K562 (cell line): ENCODE data around the gene DEPP1. TPM values are rescaled to one million over a fixed set of nuclear protein-coding genes. Genes with fewer than 3 reads are reported as not detected.

Experiments used
- ATAC-seq: fragments of 200-7000 bp; cut with Tn5 transposase; 3 replicates; pipeline ENCODE4 v1.9.1; 2020; ENCODE audit warnings: moderate library complexity
- BruUV-seq: library from RNA; stranded (reverse); fragments of 400-500 nt; replicated peaks from 2 replicates; lab custom pipeline; 2021; lab: Mats Ljungman, UMichigan
- CTCF ChIA-PET: fragments of 300-600 bp; formaldehyde crosslinking; extraction: SDS; loops from one replicate; lab custom pipeline; 2021; ENCODE audit warnings: low intra/inter-chr PET ratio; lab: Yijun Ruan, JAX
- POLR2A ChIA-PET: fragments of 300-600, 350-650 bp; sonication (Branson Sonifier 250); formaldehyde crosslinking; extraction: SDS; loops from one replicate; lab custom pipeline; 2021; ENCODE audit warnings: antibody characterized with exemption, inconsistent platforms; lab: Yijun Ruan, JAX
- DNase-seq, 4 experiments: peaks; one replicate each; pipeline versions ENCODE4 v3.0.0 to v3.0.0-alpha.2; 2011 to 2018; ENCODE audit warnings: low spot score in 3 of 4, mixed read lengths in 3 of 4; ENCODE audit errors: extremely low read depth in 1 of 4
- FAIRE-seq: peaks from 2 replicates; lab custom pipeline; 2011; peaks lifted over from hg19 to GRCh38; lab: Jason Lieb, UNC
- H2AFZ ChIP-seq: 2 replicates; pipeline ENCODE4 v1.6.0; 2011; ENCODE audit warnings: low read depth, low read length, control low read depth, inconsistent platforms
- H3K27ac ChIP-seq: fragments of 200-600 bp; 3 replicates; pipeline ENCODE4 v1.8.0; 2011; ENCODE audit warnings: low read depth, mild to moderate bottlenecking, control low read depth, inconsistent platforms, low read length, moderate library complexity, mixed read lengths; ENCODE audit errors: extremely low read depth
- H3K27me3 ChIP-seq, 2 experiments: fragments of 300-600 bp in 1 of 2; 2 replicates in 1 of 2; 3 replicates in 1 of 2; pipeline versions ENCODE4 v1.6.0 to v1.8.0; 2011; ENCODE audit warnings: inconsistent platforms in 2 of 2, low read length in 2 of 2, mild to moderate bottlenecking in 1 of 2, mixed read lengths in 1 of 2, moderate library complexity in 1 of 2; ENCODE audit not compliant: control insufficient read depth in 2 of 2, insufficient read depth in 2 of 2
- H3K36me3 ChIP-seq: fragments of 300-600 bp; 3 replicates; pipeline ENCODE4 v1.8.0; 2011; ENCODE audit warnings: mild to moderate bottlenecking, low read length, inconsistent platforms; ENCODE audit not compliant: control insufficient read depth, insufficient read depth
- H3K4me1 ChIP-seq, 2 experiments: fragments of 200-600 bp in 1 of 2; replicated peaks in 1 of 2; 2 replicates in 1 of 2; 3 replicates in 1 of 2; pipeline versions ENCODE4 v1.5.1 to v1.8.0; 2011; ENCODE audit warnings: inconsistent platforms in 2 of 2, low read length in 2 of 2, mild to moderate bottlenecking in 1 of 2, mixed read lengths in 1 of 2, moderate library complexity in 1 of 2; ENCODE audit not compliant: control insufficient read depth in 2 of 2, insufficient read depth in 2 of 2
- H3K4me2 ChIP-seq: 2 replicates; pipeline ENCODE4 v1.6.1; 2011; ENCODE audit warnings: low read length, control low read depth, inconsistent platforms, mixed read lengths; ENCODE audit not compliant: insufficient read depth
- H3K4me3 ChIP-seq: fragments of 200-600 bp; sonication (generic), shearing (Covaris generic); 2 replicates; pipeline ENCODE4 v1.5.1; 2016; ENCODE audit warnings: control low read depth, inconsistent platforms
- H3K79me2 ChIP-seq: fragments of 200-600 bp; 3 replicates; pipeline ENCODE4 v1.8.0; 2011; ENCODE audit warnings: low read length, inconsistent platforms; ENCODE audit not compliant: control insufficient read depth, insufficient read depth
- H3K9ac ChIP-seq, 2 experiments: 2 replicates each; pipeline versions ENCODE4 v1.6.0 to v1.6.1; 2011; ENCODE audit warnings: low read depth in 2 of 2, low read length in 2 of 2, control low read depth in 1 of 2, inconsistent platforms in 1 of 2, mild to moderate bottlenecking in 1 of 2, mixed read lengths in 1 of 2; ENCODE audit not compliant: insufficient read depth in 1 of 2
- H3K9me1 ChIP-seq: one replicate; pipeline ENCODE4 v1.6.0; 2011; ENCODE audit warnings: inconsistent platforms, mild to moderate bottlenecking, low read length, moderate library complexity; ENCODE audit not compliant: control insufficient read depth, insufficient read depth
- H3K9me3 ChIP-seq: replicated peaks from 2 replicates; pipeline ENCODE4 v1.5.1; 2011; ENCODE audit warnings: low read depth, low read length, inconsistent platforms; ENCODE audit not compliant: control insufficient read depth, insufficient read depth
- H4K20me1 ChIP-seq: replicated peaks from 2 replicates; pipeline ENCODE4 v1.6.1; 2011; ENCODE audit warnings: low read length, inconsistent platforms, mixed read lengths; ENCODE audit not compliant: control insufficient read depth, insufficient read depth
- CREB3L1 ChIP-seq: fragments of 450-650 bp; IDR thresholded peaks from 2 replicates; pipeline ENCODE4 v1.6.1; 2014; ENCODE audit warnings: low read depth, mild to moderate bottlenecking, moderate library complexity, borderline replicate concordance
- CTBP1 ChIP-seq: fragments of 450-650 bp; IDR thresholded peaks from 2 replicates; pipeline ENCODE4 v1.6.1; 2016; ENCODE audit warnings: borderline replicate concordance
- HDGF ChIP-seq: fragments of 450-650 bp; IDR thresholded peaks from 2 replicates; pipeline ENCODE4 v1.6.1; 2016
- KLF13 ChIP-seq: fragments of 450-650 bp; IDR thresholded peaks from 2 replicates; pipeline ENCODE4 v1.6.1; 2016; ENCODE audit warnings: missing genetic modification characterization, low read depth, mild to moderate bottlenecking, missing compliant biosample characterization, moderate library complexity, borderline replicate concordance
- LARP7 ChIP-seq: fragments of 450-650 bp; IDR thresholded peaks from 2 replicates; pipeline ENCODE4 v1.6.1; 2016
- MIER1 ChIP-seq: fragments of 450-650 bp; IDR thresholded peaks from 2 replicates; pipeline ENCODE4 v1.6.1; 2016; ENCODE audit warnings: antibody characterized with exemption, mild to moderate bottlenecking, low read depth
- MITF ChIP-seq: IDR thresholded peaks from 2 replicates; pipeline ENCODE4 v1.6.1; 2014; ENCODE audit warnings: antibody characterized with exemption
- POLR2G ChIP-seq: fragments of 200-400 bp; formaldehyde crosslinking; IDR thresholded peaks from 2 replicates; pipeline ENCODE4 v1.6.1; 2017; ENCODE audit warnings: low read depth, mild to moderate bottlenecking, antibody characterized with exemption, low read length, moderate library complexity
- STAT5A ChIP-seq: IDR thresholded peaks from 2 replicates; pipeline ENCODE4 v1.6.1; 2012; ENCODE audit warnings: low read length, inconsistent platforms, borderline replicate concordance
- TARDBP ChIP-seq: fragments of 450-650 bp; IDR thresholded peaks from 2 replicates; pipeline ENCODE4 v1.6.1; 2016
- THAP12 ChIP-seq: fragments of 250-450 bp; sonication (Bioruptor Pico); IDR thresholded peaks from 2 replicates; pipeline ENCODE4 v1.9.0; 2021; ENCODE audit warnings: mild to moderate bottlenecking, inconsistent platforms
- ZBTB2 ChIP-seq: fragments of 450-650 bp; IDR thresholded peaks from 2 replicates; pipeline ENCODE4 v1.6.1; 2016; ENCODE audit warnings: antibody characterized with exemption
- ZBTB5 ChIP-seq: fragments of 450-650 bp; IDR thresholded peaks from 2 replicates; pipeline ENCODE4 v1.6.1; 2017; ENCODE audit warnings: antibody characterized with exemption
- WGBS: fragments of 100-300 bp; shearing (Covaris generic); methylation state at CpG from one replicate; pipeline ENCODE4 v1.1.6; 2016; ENCODE audit warnings: low coverage, mixed read lengths; ENCODE audit not compliant: insufficient coverage; ENCODE audit errors: missing lambda C conversion rate; 5-methylcytosine and 5-hydroxymethylcytosine counted together
- in situ Hi-C: fragments of 300-500 bp; cut with MboI; formaldehyde crosslinking; loops from 4 replicates; pipeline ENCODE4 v1.15.0; 2018; ENCODE audit warnings: inconsistent platforms, mixed read lengths
- intact Hi-C: fragments of 100-400 bp; cut with micrococcal nuclease; formaldehyde crosslinking; loops from 2 replicates; pipeline ENCODE4 v1.14.2; 2022
- polyA plus RNA-seq, 8 experiments: library from polyadenylated mRNA; depleted of rRNA in 4 of 8; stranded (reverse) in 5 of 8; unstranded in 3 of 8; fragments of >200 nt; fragmentation: Nextera tagmentation in 2 of 8; fragmentation: Illumina TruSeq in 1 of 8; extraction: Ambion mirVana in 2 of 8; extraction: Trizol in 1 of 8; gene quantifications; 2 replicates each; pipeline versions ENCODE4 v1.2.1 to v1.2.3, GENCODE V29; 2011 to 2014; ENCODE audit warnings: inconsistent platforms in 1 of 8, missing spikeins in 1 of 8
- total RNA-seq, 7 experiments: library from RNA; depleted of rRNA in 6 of 7; stranded (reverse); fragments of >200 nt in 6 of 7; fragmentation: Illumina TruSeq in 2 of 7; extraction: Trizol in 2 of 7; gene quantifications; 2 replicates each; pipeline versions ENCODE4 v1.2.1 to v1.2.3, GENCODE V29; 2011 to 2021; ENCODE audit warnings: low replicate concordance in 1 of 7

The DEPP1 gene
- total and polyA plus RNA-seq, 9 of the 15 experiments (the other 6 are each of a cell fraction or from before 2014, with no cell fraction given), result 0.04 to 0.54 (median 0.20) TPM; not detected in 1

GRCh38 chr10:44933451-44934321, 44.9 kb downstream of the DEPP1 start:
- no peak for DNase-seq
- Histone ChIP-seq H3K4me2 (no peak overlapping the region), H3K36me3 (no peaks in the 10 kb centered on the region), H3K4me3 (no peak overlapping the region), H3K4me1 (no peaks in the 10 kb centered on the region), H3K9me3 (no peaks in the 10 kb centered on the region), H3K79me2 (no peaks in the 10 kb centered on the region), H3K27ac (no peak overlapping the region), H4K20me1 (peaks cover 2% of the 10 kb centered on the region; the same call in 1 of the 2 replicates), H3K27me3 (peaks cover 9 to 50% of the 10 kb centered on the region in 2 experiments; a peak in 4 of 5 replicates), H2AFZ (no peak overlapping the region), H3K9ac (no peak overlapping the region), H3K9me1 (no peaks in the 10 kb centered on the region)
- no TSS peak for BruUV-seq
- intact Hi-C loops, result no loop called here
- no peak for FAIRE-seq
- ChIA-PET CTCF (interaction anchor here (1.2 to 3.7 kb wide), 4 partner anchors 41 to 75 kb away, joined by 5 to 32 read pairs (median 16); no protein-coding TSS in a partner anchor), POLR2A (interaction anchor here (1.0 to 1.2 kb wide), 3 partner anchors 30 to 62 kb away, joined by 3 to 4 read pairs (median 3); no protein-coding TSS in a partner anchor)
- no peak for ATAC-seq
- WGBS, result 4% methylated on average over 9 of the region's 9 CpGs
- in situ Hi-C loops, result no loop called here
- no peak for TF ChIP-seq MIER1
- no peak for TF ChIP-seq MITF
- TF ChIP-seq POLR2G, result no peak
- no peak for TF ChIP-seq LARP7
- no peak for TF ChIP-seq HDGF
- no peak for TF ChIP-seq STAT5A
- TF ChIP-seq CREB3L1, result no peak
- TF ChIP-seq CTBP1, result no peak
- no peak for TF ChIP-seq TARDBP
- TF ChIP-seq ZBTB5, result no peak
- TF ChIP-seq KLF13, result no peak
- TF ChIP-seq THAP12 (CRISPR knock-in tag), result no peak
- no peak for TF ChIP-seq ZBTB2
